HG03175 (cell line): ENCODE data around the gene TRIM2.

Experiments used
- ATAC-seq: cut with Tn5 transposase; IDR thresholded peaks from one replicate; pipeline ENCODE4 v1.9.1; 2021; ENCODE audit warnings: mild to moderate bottlenecking, moderate library complexity; ENCODE audit not compliant: unreplicated experiment

The TRIM2 gene

DNA sequence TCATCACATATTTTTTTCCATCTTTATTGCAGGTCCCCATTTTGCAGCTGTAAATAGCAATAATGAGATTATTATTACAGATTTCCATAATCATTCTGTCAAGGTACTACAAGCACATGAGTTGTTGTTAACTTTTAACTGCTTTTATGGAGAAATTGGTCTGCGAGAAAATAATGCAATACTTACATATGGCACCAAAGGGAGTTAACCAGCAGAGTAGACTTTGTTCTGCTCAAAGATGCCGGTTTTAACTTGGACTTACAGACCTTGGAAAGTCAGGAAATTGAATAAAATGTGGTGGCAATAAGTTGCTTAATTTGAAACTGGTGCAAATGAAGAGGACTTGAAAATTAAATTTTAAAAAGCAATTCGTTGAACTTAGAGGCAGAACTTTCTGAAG, 119.8 kb downstream of the TRIM2 start:
- ATAC-seq: no peak

DNA sequence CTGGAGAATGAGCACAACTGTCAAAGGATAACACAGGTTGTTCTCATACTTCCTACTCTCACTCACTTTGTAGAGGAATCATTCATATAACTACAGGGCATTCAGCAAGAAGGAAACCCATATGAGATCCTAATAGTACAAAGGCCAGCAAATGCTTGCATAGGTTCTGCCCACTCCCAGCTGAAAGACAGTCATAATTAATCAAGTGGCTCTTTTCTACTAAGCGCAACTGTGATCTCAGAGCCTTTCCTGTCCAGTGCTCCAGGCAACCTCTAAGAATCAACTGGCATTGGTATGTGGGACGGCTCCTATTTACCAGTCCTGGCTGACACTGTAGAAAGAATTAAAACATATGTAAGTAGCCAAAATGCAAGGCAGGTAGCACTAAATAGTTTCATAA, 121.3 kb downstream of the TRIM2 start:
- no peak for ATAC-seq

DNA sequence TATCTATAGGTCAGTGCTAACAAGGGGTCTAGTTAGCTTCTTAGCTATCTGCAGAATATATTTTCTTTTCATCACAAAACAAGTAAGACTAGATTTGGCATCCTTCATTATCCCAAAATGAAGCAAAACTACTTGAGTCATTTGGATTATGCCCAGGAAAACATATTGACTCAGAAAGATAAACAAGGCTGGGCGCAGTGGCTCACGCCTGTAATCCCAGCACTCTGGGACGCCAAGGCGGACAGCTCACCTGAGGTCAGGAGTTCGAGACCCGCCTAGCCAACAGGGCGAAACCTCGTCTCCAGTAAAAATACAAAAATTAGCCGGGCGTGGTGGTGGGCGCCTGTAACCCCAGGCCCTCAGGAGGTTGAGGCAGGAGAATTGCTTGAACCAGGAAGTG, 122.3 kb downstream of the TRIM2 start:
- ATAC-seq: no peak

- no peak for ATAC-seq
These were observed 123.0 kb downstream of the TRIM2 start for GRCh38 chr4:153327247-153327646.

DNA sequence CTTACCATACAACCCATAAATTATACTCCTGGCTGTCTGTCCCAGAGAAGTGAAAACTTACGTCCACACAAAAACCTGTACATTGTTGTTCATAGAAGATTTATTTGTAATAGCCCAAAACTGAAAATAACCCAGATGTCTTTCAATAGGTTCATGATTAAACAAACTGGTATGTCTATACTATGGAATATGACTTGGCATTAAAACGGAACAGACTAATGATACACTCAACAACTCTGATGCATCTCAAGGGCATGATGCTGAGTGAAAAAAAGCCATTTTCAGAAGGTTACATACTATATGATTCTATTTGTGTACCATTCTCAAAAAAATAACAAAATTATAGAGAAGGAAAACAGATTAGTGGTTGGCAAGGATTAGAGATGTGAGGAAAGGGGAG, 128.7 kb downstream of the TRIM2 start:
- ATAC-seq: no peak

GRCh38 chr4:153333874-153334273, 129.6 kb downstream of the TRIM2 start:
- ATAC-seq: no peak

- no peak for ATAC-seq
These were observed 131.4 kb downstream of the TRIM2 start for GRCh38 chr4:153335665-153336064.

GRCh38 chr4:153337686-153338085, 133.4 kb downstream of the TRIM2 start:
- ATAC-seq: no peak

- ATAC-seq: no peak
These were observed 137.4 kb downstream of the TRIM2 start for GRCh38 chr4:153341575-153342090.

DNA sequence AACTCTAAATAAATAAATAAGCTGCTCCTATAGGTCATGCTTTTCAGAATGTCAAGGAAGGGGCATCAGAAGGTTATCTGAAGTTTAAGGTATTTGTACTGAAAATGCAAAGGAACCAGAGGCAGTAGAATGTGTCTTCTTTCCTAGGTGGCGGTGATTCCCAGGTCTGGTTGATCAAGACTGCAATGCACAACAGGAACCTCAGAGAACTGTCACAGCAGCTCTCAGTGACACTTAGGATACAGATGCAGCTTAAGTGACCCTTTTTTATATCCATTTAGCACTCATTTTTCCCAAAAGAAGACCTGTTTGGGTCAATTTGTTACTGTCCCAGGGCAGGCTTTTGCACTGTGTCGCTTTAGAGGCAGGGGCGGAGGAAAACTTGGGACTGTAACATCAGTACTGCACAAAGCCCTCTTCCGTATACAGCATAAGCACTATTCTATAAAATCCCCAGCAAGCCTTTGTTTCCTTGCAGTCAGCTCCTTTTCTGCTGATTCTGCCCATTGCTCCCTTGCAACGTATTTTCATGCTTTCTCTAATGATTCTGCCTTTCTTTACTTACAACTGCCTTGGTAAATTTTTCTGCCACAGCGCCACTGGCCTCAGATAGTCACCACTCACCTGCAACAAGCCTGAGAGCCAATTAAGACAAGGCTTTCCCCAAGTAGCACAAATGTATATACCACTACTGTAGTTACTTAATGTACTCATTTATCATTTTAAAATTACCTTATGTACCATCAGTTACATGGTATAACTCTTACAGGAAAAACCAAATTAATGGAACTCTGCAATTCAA, 138.7 kb downstream of the TRIM2 start:
- no peak for ATAC-seq

GRCh38 chr4:153344131-153345011, 140.1 kb downstream of the TRIM2 start, which contains the start of gene MND1:
Gene MND1, plus strand, starts transcription at chr4:153344688. Its CDS starts 50 bp downstream, at chr4:153344738.
- ATAC-seq: peak; percentile 82

GRCh38 chr4:153345012-153345981, 141.1 kb downstream of the TRIM2 start:
- ATAC-seq: peak; percentile 55

DNA sequence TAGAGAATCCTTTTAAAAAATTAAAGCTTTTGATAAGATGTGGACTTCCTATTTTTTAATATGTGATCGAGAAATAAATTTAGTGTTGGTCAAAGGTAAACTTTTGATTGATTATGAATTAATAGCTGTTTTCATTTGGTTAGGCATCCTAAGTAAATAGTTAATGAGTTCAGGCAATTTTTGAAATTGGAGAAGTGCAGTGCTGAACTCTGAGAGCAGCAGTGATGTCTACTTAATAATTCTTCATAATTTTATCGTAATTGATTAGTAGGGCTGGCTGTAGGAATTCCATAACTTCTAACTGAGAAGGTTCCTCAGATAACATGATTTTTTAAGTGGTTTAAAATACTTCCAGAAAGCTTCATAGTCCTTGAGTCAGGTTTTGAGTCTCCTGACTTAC, 141.8 kb downstream of the TRIM2 start:
- ATAC-seq: no peak

- ATAC-seq: no peak
These were observed 142.3 kb downstream of the TRIM2 start for GRCh38 chr4:153346563-153346962.

- no peak for ATAC-seq
These were observed 142.9 kb downstream of the TRIM2 start for GRCh38 chr4:153347117-153347516.

DNA sequence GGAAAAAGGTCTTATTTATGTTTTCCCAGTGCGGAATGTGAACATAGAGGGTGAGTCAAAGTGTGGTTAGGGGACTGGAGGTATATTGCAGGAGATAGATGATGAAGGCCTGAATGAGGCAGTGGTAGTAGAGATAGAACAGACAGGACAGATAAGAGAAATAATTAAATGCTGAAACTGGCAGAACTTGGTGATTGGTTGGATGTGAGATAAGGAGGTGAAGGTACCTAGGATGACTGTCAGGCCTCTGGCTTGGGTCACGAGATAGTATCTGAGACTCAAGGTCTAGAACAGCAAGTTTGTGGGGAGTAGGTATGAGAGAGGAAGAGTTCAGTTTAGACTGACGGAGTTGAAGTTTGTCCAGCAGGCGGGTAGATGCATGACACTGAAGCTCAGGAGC, 143.8 kb downstream of the TRIM2 start:
- ATAC-seq: no peak

DNA sequence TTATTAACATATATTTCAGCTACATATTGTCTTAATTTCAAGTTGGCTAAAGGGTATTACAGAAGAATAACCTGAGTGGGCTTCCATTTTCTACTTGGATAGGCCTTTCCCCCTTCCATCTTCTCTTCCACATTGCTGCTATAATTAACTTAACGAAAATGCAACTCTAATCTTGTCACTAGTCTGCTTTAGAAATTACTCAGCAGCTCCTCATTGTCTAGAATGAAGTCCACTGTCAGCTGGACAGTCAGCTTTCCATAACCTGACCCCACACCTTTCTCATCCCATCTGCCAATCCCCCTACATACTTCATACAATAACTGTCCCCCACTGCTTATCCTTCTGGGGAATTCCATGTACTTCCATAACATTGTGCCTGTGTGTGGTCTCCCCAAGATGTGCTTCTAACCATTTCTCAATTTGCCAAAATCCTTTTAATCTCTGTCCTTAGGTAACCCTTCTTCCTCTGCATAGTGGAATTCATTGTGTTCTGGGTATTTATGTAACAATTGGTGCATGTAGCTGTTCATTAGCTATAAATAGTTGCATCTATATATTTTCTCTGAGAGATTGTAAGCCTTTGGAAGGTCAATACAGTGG, 145.1 kb downstream of the TRIM2 start:
- ATAC-seq: no peak

GRCh38 chr4:153362184-153362583, 157.9 kb downstream of the TRIM2 start:
- ATAC-seq: no peak

DNA sequence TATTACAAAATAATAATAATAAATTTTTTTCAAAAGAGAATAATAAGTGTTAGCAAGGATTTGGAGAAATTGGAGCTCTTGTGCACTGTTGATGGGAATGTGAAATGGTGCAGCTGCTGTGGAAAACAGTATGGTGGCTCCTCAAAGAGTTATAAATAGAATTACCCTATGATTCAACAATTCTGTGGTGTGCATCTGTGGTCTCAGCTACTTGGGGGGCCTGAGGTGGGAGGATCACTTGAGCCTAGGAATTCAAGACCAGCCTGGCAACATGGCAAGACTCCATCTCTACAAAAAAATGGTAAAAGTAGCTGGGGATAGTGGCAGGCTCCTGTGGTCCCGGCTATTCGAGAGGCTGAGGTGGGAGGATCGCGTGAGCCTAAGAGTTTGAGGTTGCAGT, 159.8 kb downstream of the TRIM2 start:
- ATAC-seq: no peak

DNA sequence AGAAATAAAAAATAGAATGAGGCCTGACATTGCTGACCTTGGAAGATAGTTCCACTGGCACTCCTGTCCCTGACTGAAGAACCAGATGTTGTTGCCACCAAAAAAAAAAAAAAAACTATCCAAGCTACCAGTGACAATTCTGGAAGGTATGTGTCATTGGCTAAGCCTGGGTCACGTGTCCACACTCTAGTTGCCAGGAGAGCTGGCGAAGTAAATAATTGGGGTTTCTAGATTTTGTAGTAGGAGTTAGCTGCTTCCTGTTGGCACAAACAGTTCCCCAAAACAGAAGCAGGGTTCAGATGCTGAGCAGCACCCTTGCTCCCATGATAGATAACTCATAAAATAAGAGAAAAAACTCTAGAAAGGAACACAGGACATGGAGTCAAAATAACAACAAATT, 160.8 kb downstream of the TRIM2 start:
- ATAC-seq: peak; percentile 63
